Small intestine (tissue), 4 donors: Measurements from ENCODE around the gene SPNS3. TPM values are rescaled to one million over a fixed set of nuclear protein-coding genes. Genes with fewer than 3 reads are reported as not detected.

ENCODE experiments used
- polyA plus RNA-seq, 4 donors: library from polyadenylated mRNA; stranded (reverse) in 3 of 4; unstranded in 1 of 4; fragments of 200-250 nt in 3 of 4; fragments of 120-200 nt in 1 of 4; gene quantifications; one replicate each; pipeline versions ENCODE4 v1.2.1 to v1.2.3, GENCODE V29; 2013
- donor health status: healthy with polysubstance abuse.
- donor health status: Bipolar disorder and iron deficiency.
- donor health status: healthy.

SPNS3 gene
- polyA plus RNA-seq, 4 donors = 0.45 to 8.1 (median 2.4) TPM

Other genes starting within 250 kb of the SPNS3 start
- 10 to 100 TPM in 2 of 4 donors, 1 to 10 TPM in 2; 5.7 to 32.8 (median 11.7) TPM for gene ANKFY1, start 170.0 kb upstream of the SPNS3 start, polyA plus RNA-seq
- 10 to 100 TPM; 15.7 to 45.0 (median 31.4) TPM for gene UBE2G1, start 67.3 kb upstream of the SPNS3 start, polyA plus RNA-seq
- 10 to 100 TPM in 2 of 4 donors, 1 to 10 TPM in 2; 6.3 to 37.3 (median 22.3) TPM for gene SPNS2, start 64.9 kb downstream of the SPNS3 start, polyA plus RNA-seq
- gene MYBBP1A, start 121.4 kb downstream of the SPNS3 start, polyA plus RNA-seq = 10 to 100 TPM; 15.0 to 43.5 (median 25.1) TPM
- gene GGT6, start 126.6 kb downstream of the SPNS3 start, polyA plus RNA-seq = 10 to 100 TPM in 3 of 4 donors, 1 to 10 TPM in 1; 4.5 to 63.9 (median 21.4) TPM
- gene SMTNL2, start 150.6 kb downstream of the SPNS3 start, polyA plus RNA-seq = 10 to 100 TPM in 1 of 4 donors, 1 to 10 TPM in 1, not detected in 2; 1.5 to 10.4 TPM
- gene ALOX15, start 207.7 kb downstream of the SPNS3 start, polyA plus RNA-seq = under 1 TPM in 3 of 4 donors, not detected in 1; 0.15 to 0.49 (median 0.27) TPM